DND-41 (cell line): ENCODE measurements around the gene ARHGAP15.

ENCODE experiments used
- ATAC-seq: fragments of 200-7000 bp; cut with Tn5 transposase; 3 replicates; pipeline ENCODE4 v1.9.1; 2021; ENCODE audit warnings: low read depth; ENCODE audit not compliant: insufficient read depth
- DNase-seq: peaks from one replicate; pipeline ENCODE4 v3.0.0-alpha.2; 2020
- H2AFZ ChIP-seq: 2 replicates; pipeline ENCODE4 v1.6.0; 2012; ENCODE audit warnings: low read depth, low read length
- H3K27ac ChIP-seq: 2 replicates; pipeline ENCODE4 v1.5.1; 2012; ENCODE audit warnings: low read length, inconsistent platforms
- H3K27me3 ChIP-seq: fragments of 200-600 bp; sonication (generic); 2 replicates; pipeline ENCODE4 v1.6.0; 2012; ENCODE audit warnings: low read length, mild to moderate bottlenecking, inconsistent platforms; ENCODE audit not compliant: insufficient read depth, poor library complexity
- H3K36me3 ChIP-seq: 2 replicates; pipeline ENCODE4 v1.5.1; 2012; ENCODE audit warnings: low read length, inconsistent platforms; ENCODE audit not compliant: insufficient read depth
- H3K4me1 ChIP-seq: 2 replicates; pipeline ENCODE4 v1.5.1; 2012; ENCODE audit warnings: mild to moderate bottlenecking, low read length; ENCODE audit not compliant: insufficient read depth
- H3K4me2 ChIP-seq: 2 replicates; pipeline ENCODE4 v1.6.0; 2012; ENCODE audit warnings: mild to moderate bottlenecking, moderate library complexity, low read length, inconsistent platforms; ENCODE audit not compliant: insufficient read depth
- H3K4me3 ChIP-seq, 2 experiments: fragments of 200-600 bp in 1 of 2; shearing (Covaris generic) in 1 of 2; 2 replicates each; pipeline ENCODE4 v1.5.1; 2012 to 2016; ENCODE audit warnings: inconsistent platforms in 2 of 2, low read length in 2 of 2, mild to moderate bottlenecking in 2 of 2, low read depth in 1 of 2, moderate library complexity in 1 of 2
- H3K79me2 ChIP-seq: 2 replicates; pipeline ENCODE4 v1.6.0; 2012; ENCODE audit warnings: low read length, inconsistent platforms; ENCODE audit not compliant: insufficient read depth
- H3K9ac ChIP-seq: 2 replicates; pipeline ENCODE4 v1.6.0; 2012; ENCODE audit warnings: low read depth, mild to moderate bottlenecking, inconsistent platforms, low read length, moderate library complexity
- H3K9me3 ChIP-seq: 2 replicates; pipeline ENCODE4 v1.5.1; 2012; ENCODE audit warnings: low read length, moderate library complexity, mild to moderate bottlenecking, inconsistent platforms; ENCODE audit not compliant: insufficient read depth, severe bottlenecking
- H4K20me1 ChIP-seq: 2 replicates; pipeline ENCODE4 v1.6.0; 2012; ENCODE audit warnings: low read length; ENCODE audit not compliant: insufficient read depth
- CTCF ChIP-seq: IDR thresholded peaks from 2 replicates; pipeline ENCODE4 v1.5.1; 2012; ENCODE audit warnings: borderline replicate concordance, low read length, moderate library complexity, mild to moderate bottlenecking; ENCODE audit not compliant: poor library complexity, severe bottlenecking; ENCODE audit errors: extremely low read depth
- EZH2 ChIP-seq: IDR thresholded peaks from 3 replicates; pipeline ENCODE4 v1.6.1; 2012; ENCODE audit warnings: borderline replicate concordance, low read depth, mild to moderate bottlenecking, moderate library complexity, low read length, inconsistent platforms; ENCODE audit not compliant: severe bottlenecking

The ARHGAP15 gene

GRCh38 chr2:143333168-143333791 lies 204.1 kb downstream of the ARHGAP15 start:
- Histone ChIP-seq H2AFZ (no peak overlapping the region), H3K27me3 (no peaks in the 10 kb centered on the region), H3K9me3 (no peaks in the 10 kb centered on the region), H3K4me3 (no peak overlapping the region), H3K4me1 (no peaks in the 10 kb centered on the region), H3K27ac (no peak overlapping the region), H3K9ac (no peak overlapping the region), H3K4me2 (no peak overlapping the region), H4K20me1 (peaks cover 6% of the 10 kb centered on the region; the same call in 1 of the 2 replicates), H3K79me2 (peaks cover 35% of the 10 kb centered on the region), H3K36me3 (peaks cover 15% of the 10 kb centered on the region)
- ATAC-seq (no peak), DNase-seq (no peak)
- no peak for TF ChIP-seq CTCF
- no peak for TF ChIP-seq EZH2

GRCh38 chr2:143333847-143334246 lies 204.6 kb downstream of the ARHGAP15 start:
- no peak overlapping the region for H3K9ac ChIP-seq
- no peaks in the 10 kb centered on the region for H3K27me3 ChIP-seq
- H3K4me2 ChIP-seq: no peak overlapping the region
- no peak overlapping the region for H2AFZ ChIP-seq
- ATAC-seq (no peak), DNase-seq (no peak)
- no peak overlapping the region for H3K27ac ChIP-seq
- no peaks in the 10 kb centered on the region for H3K9me3 ChIP-seq
- H3K4me1 ChIP-seq: no peaks in the 10 kb centered on the region
- H4K20me1 ChIP-seq: peaks cover 6% of the 10 kb centered on the region; the same call in 1 of the 2 replicates
- TF ChIP-seq CTCF: no peak
- no peak for TF ChIP-seq EZH2
- peaks cover 14% of the 10 kb centered on the region for H3K36me3 ChIP-seq
- no peak overlapping the region for H3K4me3 ChIP-seq
- peaks cover 39% of the 10 kb centered on the region for H3K79me2 ChIP-seq

GRCh38 chr2:143334837-143335236 lies 205.6 kb downstream of the ARHGAP15 start:
- no peak for ATAC-seq
- H3K4me1 ChIP-seq: no peaks in the 10 kb centered on the region
- TF ChIP-seq CTCF (no peak), EZH2 (no peak)

More at GRCh38 chr2:143334837-143335236, 205.6 kb downstream of the ARHGAP15 start:
- Histone ChIP-seq H3K9ac (no peak overlapping the region), H2AFZ (no peak overlapping the region), H4K20me1 (peaks cover 6% of the 10 kb centered on the region; the same call in 1 of the 2 replicates), H3K4me2 (no peak overlapping the region), H3K9me3 (no peaks in the 10 kb centered on the region), H3K27me3 (no peaks in the 10 kb centered on the region), H3K27ac (no peak overlapping the region), H3K4me3 (no peak overlapping the region), H3K36me3 (peaks cover 6% of the 10 kb centered on the region; the same call in 1 of the 2 replicates), H3K79me2 (peaks cover 42% of the 10 kb centered on the region)
- no peak for DNase-seq
